Sigmoid colon (tissue), 7 donors: ENCODE results near the gene CDX4. TPM values are rescaled to one million over a fixed set of nuclear protein-coding genes. Genes with fewer than 3 reads are reported as not detected.

Experiments
- DNase-seq: peaks from one replicate; pipeline ENCODE4 v3.0.0-alpha.2; 2019
- H3K27ac ChIP-seq, 4 donors: fragments of 200-600 bp; sonication (generic); one replicate each; pipeline ENCODE4 v1.5.1; 2016 to 2019; ENCODE audit warnings: mild to moderate bottlenecking in 1 of 4
- H3K27me3 ChIP-seq, 3 donors: fragments of 200-600 bp; sonication (generic); one replicate each; pipeline ENCODE4 v1.5.1; 2019; ENCODE audit warnings: mild to moderate bottlenecking in 1 of 3
- H3K36me3 ChIP-seq, 4 donors: fragments of 200-600 bp; sonication (generic); one replicate each; pipeline ENCODE4 v1.5.1; 2016 to 2019
- H3K4me1 ChIP-seq, 4 donors: fragments of 200-600 bp; sonication (generic); one replicate each; pipeline ENCODE4 v1.5.1; 2017 to 2019
- H3K4me3 ChIP-seq, 4 donors: fragments of 200-600 bp; sonication (generic); one replicate each; pipeline ENCODE4 v1.5.1; 2017 to 2019; ENCODE audit warnings: mild to moderate bottlenecking in 2 of 4, moderate library complexity in 1 of 4
- H3K9me3 ChIP-seq, 4 donors: fragments of 200-600 bp in 3 of 4; sonication (generic) in 3 of 4; one replicate each; pipeline versions ENCODE4 v1.5.1 to v1.6.1; 2013 to 2019
- CTCF ChIP-seq, 4 experiments: fragments of 450-650 bp in 3 of 4; fragments of 200-600 bp in 1 of 4; IDR thresholded peaks; one replicate each; pipeline ENCODE4 v1.5.1; 2016 to 2019; ENCODE audit warnings: antibody characterized with exemption in 4 of 4, mild to moderate bottlenecking in 3 of 4, moderate library complexity in 2 of 4
- EP300 ChIP-seq, 4 donors: sonication (generic); formaldehyde crosslinking; IDR thresholded peaks; one replicate each; pipeline ENCODE4 v1.6.1; 2017; ENCODE audit warnings: antibody characterized with exemption in 4 of 4
- POLR2A ChIP-seq, 2 donors: fragments of 450-650 bp; IDR thresholded peaks; one replicate each; pipeline ENCODE4 v1.6.1; 2016; ENCODE audit warnings: antibody characterized with exemption in 2 of 2, mild to moderate bottlenecking in 2 of 2, moderate library complexity in 2 of 2
- POLR2AphosphoS5 ChIP-seq, 4 donors: sonication (generic); formaldehyde crosslinking; IDR thresholded peaks; one replicate each; pipeline ENCODE4 v1.6.1; 2017; ENCODE audit warnings: antibody characterized with exemption in 4 of 4
- WGBS, 2 donors: extraction: QIAGEN DNeasy Blood & Tissue Kit; methylation state at CpG; one replicate each; pipeline ENCODE4 v1.1.7; 2013; 5-methylcytosine and 5-hydroxymethylcytosine counted together
- intact Hi-C: fragments of 100-400 bp; cut with DNase I; formaldehyde crosslinking; loops from one replicate; pipeline ENCODE4 v1.15.1; 2023
- polyA plus RNA-seq, 3 donors: library from polyadenylated mRNA; stranded (reverse); fragments of 200-250 nt; gene quantifications; one replicate each; pipeline ENCODE4 v1.2.3, GENCODE V29; 2013
- total RNA-seq, 4 donors: library from RNA; depleted of rRNA; stranded (reverse); fragments of >200 nt; gene quantifications; one replicate each; pipeline ENCODE4 v1.1.0, GENCODE V29; 2016
- donor health status: healthy with polysubstance abuse.
- donor health status: Bipolar disorder and iron deficiency.
- donor health status: healthy.

Gene CDX4
- total RNA-seq (not detected), polyA plus RNA-seq (not detected)

GRCh38 chrX:73446831-73447230 lies at the start of gene CDX4:
CDX4 (plus strand) TSS chrX:73447053; CDS start chrX:73447254, 201 bp downstream.
- Histone ChIP-seq H3K4me1 (peaks cover 0 to 3% (median 0%) of the 10 kb centered on the region in 4 donors), H3K36me3 (no peaks in the 10 kb centered on the region), H3K9me3 (no peaks in the 10 kb centered on the region), H3K4me3 (no peak within 1 kb of the TSS), H3K27me3 (peaks cover 0 to 13% (median 0%) of the 10 kb centered on the region in 3 donors), H3K27ac (no peak within 1 kb of the TSS)
- intact Hi-C loops = no loop called here
- 42 to 57% methylated on average over 7 of the region's 7 CpGs for WGBS, 2 donors
- DNase-seq = no peak
- no peak for TF ChIP-seq EP300 (IDR thresholded peaks at IDR 0.05)
- no peak for TF ChIP-seq POLR2A (IDR thresholded peaks at IDR 0.05)

GRCh38 chrX:73398185-73398914 lies 48.5 kb upstream of the CDX4 start:
- no peaks in the 10 kb centered on the region for H3K9me3 ChIP-seq
- H3K27ac ChIP-seq = no peak overlapping the region
- no peaks in the 10 kb centered on the region for H3K36me3 ChIP-seq
- intact Hi-C loops = no loop called here
- H3K4me1 ChIP-seq = no peaks in the 10 kb centered on the region
- H3K27me3 ChIP-seq = no peaks in the 10 kb centered on the region
- WGBS, 2 donors = 46 to 66% methylated on average over 2 of the region's 2 CpGs
- no peak overlapping the region for H3K4me3 ChIP-seq
- TF ChIP-seq EP300 (IDR thresholded peaks at IDR 0.05) (no peak), POLR2AphosphoS5 (IDR thresholded peaks at IDR 0.05) (no peak)
- no peak for DNase-seq

- Histone ChIP-seq H3K4me3 (no peak overlapping the region), H3K4me1 (no peaks in the 10 kb centered on the region), H3K36me3 (no peaks in the 10 kb centered on the region), H3K27me3 (no peaks in the 10 kb centered on the region), H3K27ac (no peak overlapping the region), H3K9me3 (no peaks in the 10 kb centered on the region)
- TF ChIP-seq CTCF (IDR thresholded peaks at IDR 0.05) = no peak
- no peak for TF ChIP-seq POLR2AphosphoS5 (IDR thresholded peaks at IDR 0.05)
- no peak for TF ChIP-seq EP300 (IDR thresholded peaks at IDR 0.05)
- TF ChIP-seq POLR2A (IDR thresholded peaks at IDR 0.05) = no peak
- 59 to 83% methylated on average over 4 of the region's 4 CpGs for WGBS, 2 donors
- no peak for DNase-seq
- intact Hi-C loops = no loop called here
Measured at GRCh38 chrX:73400136-73400748, 46.6 kb upstream of the CDX4 start.

GRCh38 chrX:73401591-73402266 lies 45.1 kb upstream of the CDX4 start:
- TF ChIP-seq EP300 (IDR thresholded peaks at IDR 0.05) (no peak), CTCF (IDR thresholded peaks at IDR 0.05) (no peak), POLR2A (IDR thresholded peaks at IDR 0.05) (no peak), POLR2AphosphoS5 (IDR thresholded peaks at IDR 0.05) (peak in 1 of 4 donors; percentile 11)
- intact Hi-C loops = no loop called here
- H3K9me3 ChIP-seq = no peaks in the 10 kb centered on the region
- no peak overlapping the region for H3K4me3 ChIP-seq
- no peaks in the 10 kb centered on the region for H3K4me1 ChIP-seq
- no peaks in the 10 kb centered on the region for H3K27me3 ChIP-seq
- DNase-seq = no peak
- no peak overlapping the region for H3K27ac ChIP-seq
- H3K36me3 ChIP-seq = no peaks in the 10 kb centered on the region
- WGBS, 2 donors = 11 to 25% methylated on average over 9 of the region's 9 CpGs

- DNase-seq = no peak
- TF ChIP-seq EP300 (IDR thresholded peaks at IDR 0.05) = no peak
- no peak for TF ChIP-seq POLR2A (IDR thresholded peaks at IDR 0.05)
- H3K4me3 ChIP-seq = no peak overlapping the region
- H3K4me1 ChIP-seq = no peaks in the 10 kb centered on the region
- H3K9me3 ChIP-seq = no peaks in the 10 kb centered on the region
- H3K36me3 ChIP-seq = no peaks in the 10 kb centered on the region
- no peak overlapping the region for H3K27ac ChIP-seq
- no peaks in the 10 kb centered on the region for H3K27me3 ChIP-seq
- intact Hi-C loops = no loop called here
Measured at GRCh38 chrX:73412930-73413329, 33.9 kb upstream of the CDX4 start.

- no peaks in the 10 kb centered on the region for H3K9me3 ChIP-seq
Measured at GRCh38 chrX:73447311-73447794, 500 bp downstream of the CDX4 start.

More at GRCh38 chrX:73447311-73447794, 500 bp downstream of the CDX4 start:
- Histone ChIP-seq H3K27me3 (peaks cover 0 to 13% (median 0%) of the 10 kb centered on the region in 3 donors), H3K4me1 (peaks cover 0 to 3% (median 0%) of the 10 kb centered on the region in 4 donors), H3K36me3 (no peaks in the 10 kb centered on the region), H3K27ac (no peak overlapping the region), H3K4me3 (no peak overlapping the region)
- 25 to 46% methylated on average over 34 of the region's 34 CpGs for WGBS, 2 donors
- DNase-seq = no peak
- TF ChIP-seq POLR2A (IDR thresholded peaks at IDR 0.05) (no peak), POLR2AphosphoS5 (IDR thresholded peaks at IDR 0.05) (no peak), EP300 (IDR thresholded peaks at IDR 0.05) (no peak), CTCF (IDR thresholded peaks at IDR 0.05) (no peak)
- intact Hi-C loops = no loop called here
